GM23248 (cell line): ENCODE data around the gene PRTN3. TPM values are rescaled to one million over a fixed set of nuclear protein-coding genes. Genes with fewer than 3 reads are reported as not detected.

Experiments
- DNase-seq: peaks from one replicate; pipeline ENCODE4 v3.0.0-alpha.2; 2015
- H2AFZ ChIP-seq: fragments of 200-600 bp; sonication (generic); 2 replicates; pipeline ENCODE4 v1.6.1; 2016; ENCODE audit warnings: antibody characterized with exemption
- H3F3A ChIP-seq: fragments of 200-600 bp; sonication (generic); 2 replicates; pipeline ENCODE4 v1.6.1; 2016; ENCODE audit warnings: mild to moderate bottlenecking, antibody characterized with exemption, mixed run types; ENCODE audit not compliant: insufficient read depth
- H3K27ac ChIP-seq: fragments of 200-600 bp; sonication (generic); 2 replicates; pipeline ENCODE4 v1.5.1; 2016; ENCODE audit warnings: mild to moderate bottlenecking
- H3K27me3 ChIP-seq: fragments of 200-600 bp; sonication (generic); replicated peaks from 2 replicates; pipeline ENCODE4 v1.6.1; 2016; ENCODE audit warnings: mild to moderate bottlenecking; ENCODE audit not compliant: insufficient read depth
- H3K36me3 ChIP-seq: fragments of 200-600 bp; sonication (generic); 2 replicates; pipeline ENCODE4 v1.6.1; 2016; ENCODE audit warnings: low read depth, mild to moderate bottlenecking
- H3K4me1 ChIP-seq: fragments of 200-600 bp; sonication (generic); 2 replicates; pipeline ENCODE4 v1.6.1; 2016; ENCODE audit warnings: mild to moderate bottlenecking; ENCODE audit not compliant: insufficient read depth
- H3K4me2 ChIP-seq: fragments of 200-600 bp; sonication (generic); one replicate; pipeline ENCODE4 v1.6.1; 2016; ENCODE audit warnings: mild to moderate bottlenecking; ENCODE audit not compliant: unreplicated experiment
- H3K4me3 ChIP-seq: fragments of 200-600 bp; sonication (generic); 2 replicates; pipeline ENCODE4 v1.5.1; 2016; ENCODE audit warnings: mild to moderate bottlenecking
- H3K79me2 ChIP-seq: fragments of 200-600 bp; sonication (generic); 2 replicates; pipeline ENCODE4 v1.6.1; 2016; ENCODE audit warnings: mild to moderate bottlenecking; ENCODE audit not compliant: insufficient read depth
- H3K9ac ChIP-seq: fragments of 200-600 bp; sonication (generic); 2 replicates; pipeline ENCODE4 v1.6.1; 2016; ENCODE audit warnings: mild to moderate bottlenecking
- H3K9me2 ChIP-seq: fragments of 200-600 bp; sonication (generic); 2 replicates; pipeline ENCODE4 v1.6.1; 2016; ENCODE audit warnings: mixed run types, mild to moderate bottlenecking, moderate library complexity; ENCODE audit not compliant: insufficient read depth
- H3K9me3 ChIP-seq: fragments of 200-600 bp; sonication (generic); one replicate; pipeline ENCODE4 v1.6.1; 2017; ENCODE audit warnings: low read depth
- H4K20me1 ChIP-seq: fragments of 200-600 bp; sonication (generic); 2 replicates; pipeline ENCODE4 v1.6.0; 2016; ENCODE audit not compliant: insufficient read depth
- EZH2 ChIP-seq: fragments of 200-600 bp; sonication (generic); IDR thresholded peaks from 2 replicates; pipeline ENCODE4 v1.6.1; 2018; ENCODE audit warnings: antibody characterized with exemption, mild to moderate bottlenecking; ENCODE audit not compliant: insufficient read depth, poor library complexity, severe bottlenecking
- EZH2phosphoT487 ChIP-seq: fragments of 200-600 bp; sonication (generic); IDR thresholded peaks from 2 replicates; pipeline ENCODE4 v1.6.1; 2018; ENCODE audit warnings: antibody characterized with exemption, moderate library complexity, mild to moderate bottlenecking, low read depth; ENCODE audit not compliant: insufficient read depth
- WGBS, 2 experiments: methylation state at CpG; one replicate each; pipeline ENCODE4 v1.1.6; 2015 to 2017; ENCODE audit warnings: low lambda C conversion rate in 2 of 2, low coverage in 1 of 2; ENCODE audit errors: missing lambda C conversion rate in 2 of 2; 5-methylcytosine and 5-hydroxymethylcytosine counted together
- in situ Hi-C: fragments of 300-500 bp; cut with MboI; formaldehyde crosslinking; loops from 2 replicates; pipeline ENCODE4 v1.15.0; 2020
- polyA plus RNA-seq: library from polyadenylated mRNA; unstranded; fragments of >200 nt; fragmentation: Nextera tagmentation; extraction: Ambion mirVana; gene quantifications from 2 replicates; pipeline ENCODE4 v1.2.1, GENCODE V29; 2016
- total RNA-seq: library from RNA; depleted of rRNA; stranded (reverse); fragments of >200 nt; shearing (Covaris generic); gene quantifications from 2 replicates; pipeline ENCODE4 v1.2.3, GENCODE V29; 2014

Gene PRTN3
- total and polyA plus RNA-seq, 2 experiments from 2014 or later, result not detected

- peaks cover 49% of the 10 kb centered on the region for H3K79me2 ChIP-seq
- H3K4me3 ChIP-seq, result peak overlapping the region; percentile 86
- TF ChIP-seq EZH2 (no peak), EZH2phosphoT487 (no peak)
- peak overlapping the region; percentile 93 for H3K27ac ChIP-seq
- peaks cover 30% of the 10 kb centered on the region for H4K20me1 ChIP-seq
- H3K9me2 ChIP-seq, result no peaks in the 10 kb centered on the region
- H3K9me3 ChIP-seq, result no peaks in the 10 kb centered on the region
- H3K4me1 ChIP-seq, result peaks cover 32% of the 10 kb centered on the region
- 0 out of 2 replicates have a peak, but pooled peaks cover 10% of the 10 kb centered on the region for H3K36me3 ChIP-seq
- H3K27me3 ChIP-seq, result no peaks in the 10 kb centered on the region
- DNase-seq, result peak; percentile 96
- H3K9ac ChIP-seq, result peak overlapping the region; percentile 94
- H3F3A ChIP-seq, result peaks cover 8% of the 10 kb centered on the region
- WGBS, 2 experiments, result 2 to 3% methylated on average over 22 to 66 of the region's 129 CpGs
- peak overlapping the region; percentile 98 for H3K4me2 ChIP-seq
- in situ Hi-C loops, result no loop called here
- H2AFZ ChIP-seq, result no peak overlapping the region
Observed at GRCh38 chr19:797528-798414, 43.0 kb upstream of the PRTN3 start.

- 0 out of 2 replicates have a peak, but pooled peaks cover 10% of the 10 kb centered on the region for H3K36me3 ChIP-seq
- H3K27me3 ChIP-seq, result no peaks in the 10 kb centered on the region
- peaks cover 30% of the 10 kb centered on the region for H4K20me1 ChIP-seq
- peak overlapping the region; percentile 98 for H3K4me2 ChIP-seq
- H3K27ac ChIP-seq, result peak overlapping the region; percentile 93
- H2AFZ ChIP-seq, result no peak overlapping the region
- H3K9ac ChIP-seq, result peak overlapping the region; percentile 94
- H3K9me2 ChIP-seq, result no peaks in the 10 kb centered on the region
- H3K4me3 ChIP-seq, result peak overlapping the region; percentile 86
- peaks cover 57% of the 10 kb centered on the region for H3K79me2 ChIP-seq
- 1% methylated on average over 38 of the region's 44 CpGs for WGBS, 2 experiments
- in situ Hi-C loops, result no loop called here
- TF ChIP-seq EZH2 (no peak), EZH2phosphoT487 (no peak)
- peak; percentile 57 for DNase-seq
- H3K9me3 ChIP-seq, result no peaks in the 10 kb centered on the region
- peaks cover 8% of the 10 kb centered on the region for H3F3A ChIP-seq
- H3K4me1 ChIP-seq, result peaks cover 32% of the 10 kb centered on the region
Observed at GRCh38 chr19:798415-799075, 42.3 kb upstream of the PRTN3 start.

GRCh38 chr19:799076-799881 is 41.5 kb upstream of the PRTN3 start:
- H3K27me3 ChIP-seq, result no peaks in the 10 kb centered on the region
- peak overlapping the region; percentile 86 for H3K4me3 ChIP-seq
- H3K9me3 ChIP-seq, result no peaks in the 10 kb centered on the region
- H2AFZ ChIP-seq, result no peak overlapping the region
- no peaks in the 10 kb centered on the region for H3K9me2 ChIP-seq
- peaks cover 64% of the 10 kb centered on the region for H3K79me2 ChIP-seq
- WGBS, 2 experiments, result 2% methylated on average over 24 to 28 of the region's 28 CpGs
- in situ Hi-C loops, result no loop called here
- peak overlapping the region; percentile 94 for H3K9ac ChIP-seq
- H3K36me3 ChIP-seq, result peaks cover 10% of the 10 kb centered on the region; the same call in 1 of the 2 replicates
- H3K4me1 ChIP-seq, result peaks cover 32% of the 10 kb centered on the region
- H4K20me1 ChIP-seq, result peaks cover 30% of the 10 kb centered on the region
- H3K27ac ChIP-seq, result peak overlapping the region; percentile 93
- peaks cover 8% of the 10 kb centered on the region for H3F3A ChIP-seq
- DNase-seq, result peak; percentile 70
- TF ChIP-seq EZH2phosphoT487 (no peak), EZH2 (no peak)
- peak overlapping the region; percentile 98 for H3K4me2 ChIP-seq
